Measurements from ENCODE around the gene SKIC2. TPM values are rescaled to one million over a fixed set of nuclear protein-coding genes. Genes with fewer than 3 reads are reported as not detected.

The SKIC2 gene
- total RNA-seq, 2 donors from 2014 or later: 34.8 to 66.2 TPM

GRCh38 chr6:31952140-31952805, 6.7 kb upstream of the SKIC2 start:
- Histone ChIP-seq H3K9me3 (no peaks in the 10 kb centered on the region), H3K36me3 (peaks cover 6 to 14% of the 10 kb centered on the region in 2 donors), H3K27ac (peak overlapping the region in 1 of 2 donors; percentile 50), H3K4me1 (replicated peaks) (no peaks in the 10 kb centered on the region), H3K4me3 (no peak overlapping the region), H3K27me3 (replicated peaks; ENCODE audit: insufficient read depth) (no peaks in the 10 kb centered on the region)
- 47% methylated on average over 5 of the region's 5 CpGs for WGBS
- intact Hi-C loops (cut with DNase I): no loop called here
- peak; percentile 54 for DNase-seq (ENCODE audit: low spot score)
- peak; percentile 52 for TF ChIP-seq POLR2AphosphoS5 (IDR thresholded peaks at IDR 0.05)
- TF ChIP-seq CTCF (IDR thresholded peaks at IDR 0.05): peak; percentile 27 to 82 (median 67)
- TF ChIP-seq POLR2A (IDR thresholded peaks at IDR 0.05): no peak

DNA sequence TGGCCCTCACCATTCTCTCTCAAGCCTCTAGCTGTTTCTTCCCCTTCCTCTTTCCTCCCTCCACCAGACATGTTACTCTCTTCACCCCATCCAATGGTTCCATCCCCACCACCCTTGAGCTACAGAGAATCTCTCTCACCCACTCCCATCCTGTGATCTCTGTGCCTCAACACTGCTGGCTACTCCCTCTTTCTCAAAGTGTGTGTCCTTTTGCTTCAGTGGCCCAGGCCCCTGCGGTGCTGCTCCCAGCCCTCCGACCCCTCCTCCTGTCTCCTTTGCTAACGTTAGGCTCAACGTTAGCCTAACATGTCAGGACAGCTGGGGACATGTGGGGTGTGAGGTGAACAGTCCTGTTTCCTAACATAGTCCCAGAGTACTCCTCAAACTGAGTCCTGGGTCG, 6.1 kb upstream of the SKIC2 start:
- H3K4me1 ChIP-seq (replicated peaks): no peaks in the 10 kb centered on the region
- peak overlapping the region in 1 of 2 donors; percentile 50 for H3K27ac ChIP-seq
- H3K4me3 ChIP-seq: no peak overlapping the region
- H3K36me3 ChIP-seq: peaks cover 6 to 14% of the 10 kb centered on the region in 2 donors
- no peaks in the 10 kb centered on the region for H3K9me3 ChIP-seq
- TF ChIP-seq POLR2A (IDR thresholded peaks at IDR 0.05): no peak
- TF ChIP-seq CTCF (IDR thresholded peaks at IDR 0.05): no peak
- no peak for TF ChIP-seq POLR2AphosphoS5 (IDR thresholded peaks at IDR 0.05)
- no peak for DNase-seq (ENCODE audit: low spot score)
- 67% methylated on average over 5 of the region's 5 CpGs for WGBS
- no peaks in the 10 kb centered on the region for H3K27me3 ChIP-seq (replicated peaks; ENCODE audit: insufficient read depth)
- intact Hi-C loops (cut with DNase I): no loop called here

- TF ChIP-seq POLR2AphosphoS5 (IDR thresholded peaks at IDR 0.05) (no peak), CTCF (IDR thresholded peaks at IDR 0.05) (no peak), POLR2A (IDR thresholded peaks at IDR 0.05) (no peak)
- H3K4me1 ChIP-seq (replicated peaks): no peaks in the 10 kb centered on the region
- no peaks in the 10 kb centered on the region for H3K27me3 ChIP-seq (replicated peaks; ENCODE audit: insufficient read depth)
- no peak for DNase-seq (ENCODE audit: low spot score)
- 97% methylated on average over 28 of the region's 28 CpGs for WGBS
- intact Hi-C loops (cut with DNase I): no loop called here
- peaks cover 6 to 14% of the 10 kb centered on the region in 2 donors for H3K36me3 ChIP-seq
- H3K9me3 ChIP-seq: no peaks in the 10 kb centered on the region
- H3K4me3 ChIP-seq: no peak overlapping the region
- no peak overlapping the region for H3K27ac ChIP-seq
Observed at GRCh38 chr6:31954511-31954910, 4.5 kb upstream of the SKIC2 start.

DNA sequence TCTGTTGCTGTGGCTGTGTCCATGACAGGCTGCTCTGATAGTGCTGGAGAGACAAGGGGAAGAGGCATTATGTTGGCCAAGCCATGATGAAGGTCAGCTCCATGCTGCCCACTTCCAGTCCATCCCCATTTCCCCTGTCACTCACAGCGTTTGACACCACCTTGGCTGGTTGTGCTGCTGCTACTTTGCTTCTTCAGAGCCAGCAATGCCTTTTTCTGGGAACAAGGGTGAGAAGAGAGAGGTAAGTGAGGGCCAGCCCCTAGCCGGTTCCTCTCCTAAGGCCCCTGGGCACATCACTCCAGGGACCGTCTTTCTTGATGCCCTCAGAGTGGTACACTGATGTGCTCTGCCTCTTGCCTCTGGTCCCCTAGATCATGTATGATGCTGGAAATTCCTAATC, 2.2 kb upstream of the SKIC2 start:
- H3K4me1 ChIP-seq (replicated peaks): no peaks in the 10 kb centered on the region
- H3K9me3 ChIP-seq: no peaks in the 10 kb centered on the region
- no peak overlapping the region for H3K4me3 ChIP-seq
- H3K27ac ChIP-seq: no peak overlapping the region
- no peak for TF ChIP-seq CTCF (IDR thresholded peaks at IDR 0.05)
- TF ChIP-seq POLR2AphosphoS5 (IDR thresholded peaks at IDR 0.05): no peak
- no peak for TF ChIP-seq POLR2A (IDR thresholded peaks at IDR 0.05)
- WGBS: 93% methylated on average over 3 of the region's 3 CpGs
- DNase-seq (ENCODE audit: low spot score): no peak
- peaks cover 6 to 14% of the 10 kb centered on the region in 2 donors for H3K36me3 ChIP-seq
- intact Hi-C loops (cut with DNase I): no loop called here
- no peaks in the 10 kb centered on the region for H3K27me3 ChIP-seq (replicated peaks; ENCODE audit: insufficient read depth)

- Histone ChIP-seq H3K27ac (peak overlapping the region; percentile 63 to 73), H3K4me1 (replicated peaks) (no peaks in the 10 kb centered on the region), H3K4me3 (peak overlapping the region; percentile 59 to 65), H3K9me3 (no peaks in the 10 kb centered on the region), H3K27me3 (replicated peaks; ENCODE audit: insufficient read depth) (no peaks in the 10 kb centered on the region), H3K36me3 (peaks cover 8 to 14% of the 10 kb centered on the region in 2 donors)
- intact Hi-C loops (cut with DNase I): loop anchor here (2.0 kb wide), 1 partner anchor 56 kb away; the partner anchor contains the start of gene ZBTB12
- no peak for TF ChIP-seq CTCF (IDR thresholded peaks at IDR 0.05)
- no peak for TF ChIP-seq POLR2AphosphoS5 (IDR thresholded peaks at IDR 0.05)
- WGBS: 8% methylated on average over 11 of the region's 11 CpGs
- no peak for DNase-seq (ENCODE audit: low spot score)
Observed at GRCh38 chr6:31958412-31958740, 599 bp upstream of the SKIC2 start.

Data from prostate gland (tissue), 2 donors.